K562 (cell line): ENCODE data around the gene P3H4. TPM values are rescaled to one million over a fixed set of nuclear protein-coding genes. Genes with fewer than 3 reads are reported as not detected.

Experiments
- CHD1 ChIP-seq: fragments of 200-600 bp; sonication (generic); IDR thresholded peaks from one replicate; pipeline ENCODE4 v1.6.1; 2012; ENCODE audit warnings: mild to moderate bottlenecking, moderate library complexity, low read length, inconsistent platforms
- ELF2 ChIP-seq: fragments of 250-450 bp; sonication (Bioruptor Pico); IDR thresholded peaks from 2 replicates; pipeline ENCODE4 v1.5.0; 2021; ENCODE audit warnings: mild to moderate bottlenecking
- HCFC1 ChIP-seq: IDR thresholded peaks from 2 replicates; pipeline ENCODE4 v1.6.1; 2012; ENCODE audit warnings: low read depth, low read length, improper control_type of control experiment
- HMGN3 ChIP-seq: IDR thresholded peaks from 2 replicates; pipeline ENCODE4 v1.6.1; 2011; ENCODE audit warnings: borderline replicate concordance, low read depth, mild to moderate bottlenecking, mixed read lengths, low read length; ENCODE audit not compliant: insufficient read length; ENCODE audit errors: extremely low read depth
- MBD1 ChIP-seq: fragments of 250-450 bp; sonication (Bioruptor Pico); IDR thresholded peaks from 2 replicates; pipeline ENCODE4 v1.8.0; 2022; ENCODE audit warnings: inconsistent platforms
- NCOR1 ChIP-seq: fragments of 450-650 bp; IDR thresholded peaks from 2 replicates; pipeline ENCODE4 v1.6.1; 2016; ENCODE audit warnings: mild to moderate bottlenecking, moderate library complexity
- SOX6 ChIP-seq: fragments of 450-650 bp; IDR thresholded peaks from 2 replicates; pipeline ENCODE4 v1.6.1; 2014; ENCODE audit warnings: mild to moderate bottlenecking
- TFAP4 ChIP-seq: sonication (generic); formaldehyde crosslinking; IDR thresholded peaks from 2 replicates; pipeline ENCODE4 v1.8.0; 2022; ENCODE audit warnings: missing genetic modification reagents, mild to moderate bottlenecking, moderate library complexity, borderline replicate concordance
- ZBED1 ChIP-seq: IDR thresholded peaks from 2 replicates; pipeline ENCODE4 v1.6.1; 2014
- ZNF146 ChIP-seq: IDR thresholded peaks from one replicate; pipeline ENCODE4 v1.6.1; 2018; ENCODE audit warnings: missing compliant biosample characterization; ENCODE audit not compliant: unreplicated experiment
- ZNF232 ChIP-seq: sonication (generic); formaldehyde crosslinking; IDR thresholded peaks from 2 replicates; pipeline ENCODE4 v1.8.0; 2022; ENCODE audit warnings: mild to moderate bottlenecking, missing genetic modification reagents
- ZNF253 ChIP-seq: fragments of 250-450 bp; sonication (Bioruptor Pico); conservative IDR thresholded peaks from 2 replicates; pipeline ENCODE4 v1.6.1; 2021; ENCODE audit warnings: mild to moderate bottlenecking
- ZNF717 ChIP-seq: fragments of 250-450 bp; sonication (Bioruptor Pico); IDR thresholded peaks from 2 replicates; pipeline ENCODE4 v1.5.0; 2021
- polyA plus RNA-seq, 8 experiments: library from polyadenylated mRNA; depleted of rRNA in 4 of 8; stranded (reverse) in 5 of 8; unstranded in 3 of 8; fragments of >200 nt; fragmentation: Nextera tagmentation in 2 of 8; fragmentation: Illumina TruSeq in 1 of 8; extraction: Ambion mirVana in 2 of 8; extraction: Trizol in 1 of 8; gene quantifications; 2 replicates each; pipeline versions ENCODE4 v1.2.1 to v1.2.3, GENCODE V29; 2011 to 2014; ENCODE audit warnings: inconsistent platforms in 1 of 8, missing spikeins in 1 of 8
- total RNA-seq, 7 experiments: library from RNA; depleted of rRNA in 6 of 7; stranded (reverse); fragments of >200 nt in 6 of 7; fragmentation: Illumina TruSeq in 2 of 7; extraction: Trizol in 2 of 7; gene quantifications; 2 replicates each; pipeline versions ENCODE4 v1.2.1 to v1.2.3, GENCODE V29; 2011 to 2021; ENCODE audit warnings: low replicate concordance in 1 of 7
- TF ChIP-seq, protein P1 (sequence below): fragments of 450-650 bp; IDR thresholded peaks from 2 replicates; pipeline ENCODE4 v1.6.1; 2016
- TF ChIP-seq, protein P2 (sequence below): fragments of 450-650 bp; formaldehyde crosslinking; IDR thresholded peaks from 2 replicates; pipeline ENCODE4 v1.4.0; 2022; ENCODE audit warnings: missing genetic modification characterization

Gene P3H4
- total and polyA plus RNA-seq, 9 of the 15 experiments (the other 6 are each of a cell fraction or from before 2014, with no cell fraction given), result 0.10 to 3.7 (median 1.0) TPM

GRCh38 chr17:41785859-41786226 is 25.9 kb downstream of the P3H4 start (continued):
- TF ChIP-seq, protein P1, sequence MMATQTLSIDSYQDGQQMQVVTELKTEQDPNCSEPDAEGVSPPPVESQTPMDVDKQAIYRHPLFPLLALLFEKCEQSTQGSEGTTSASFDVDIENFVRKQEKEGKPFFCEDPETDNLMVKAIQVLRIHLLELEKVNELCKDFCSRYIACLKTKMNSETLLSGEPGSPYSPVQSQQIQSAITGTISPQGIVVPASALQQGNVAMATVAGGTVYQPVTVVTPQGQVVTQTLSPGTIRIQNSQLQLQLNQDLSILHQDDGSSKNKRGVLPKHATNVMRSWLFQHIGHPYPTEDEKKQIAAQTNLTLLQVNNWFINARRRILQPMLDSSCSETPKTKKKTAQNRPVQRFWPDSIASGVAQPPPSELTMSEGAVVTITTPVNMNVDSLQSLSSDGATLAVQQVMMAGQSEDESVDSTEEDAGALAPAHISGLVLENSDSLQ, result 0 out of 2 replicates have a peak, but pooled peaks have one; percentile 9
- TF ChIP-seq ZNF146 (no peak), MBD1 (CRISPR knock-in tag) (no peak), ZBED1 (no peak), ZNF717 (no peak), TFAP4 (peak; percentile 62; the same call in 1 of the 2 replicates), ZNF253 (CRISPR knock-in tag) (no peak), ELF2 (CRISPR knock-in tag) (no peak), NCOR1 (0 out of 2 replicates have a peak, but pooled peaks have one; percentile 4), HCFC1 (no peak), ZNF232 (CRISPR knock-in tag) (no peak), HMGN3 (peak; percentile 42), SOX6 (0 out of 2 replicates have a peak, but pooled peaks have one; percentile 21), CHD1 (peak; percentile 38)
- TF ChIP-seq, protein P2, sequence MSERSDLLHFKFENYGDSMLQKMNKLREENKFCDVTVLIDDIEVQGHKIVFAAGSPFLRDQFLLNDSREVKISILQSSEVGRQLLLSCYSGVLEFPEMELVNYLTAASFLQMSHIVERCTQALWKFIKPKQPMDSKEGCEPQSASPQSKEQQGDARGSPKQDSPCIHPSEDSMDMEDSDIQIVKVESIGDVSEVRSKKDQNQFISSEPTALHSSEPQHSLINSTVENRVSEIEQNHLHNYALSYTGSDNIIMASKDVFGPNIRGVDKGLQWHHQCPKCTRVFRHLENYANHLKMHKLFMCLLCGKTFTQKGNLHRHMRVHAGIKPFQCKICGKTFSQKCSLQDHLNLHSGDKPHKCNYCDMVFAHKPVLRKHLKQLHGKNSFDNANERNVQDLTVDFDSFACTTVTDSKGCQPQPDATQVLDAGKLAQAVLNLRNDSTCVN, result 0 out of 2 replicates have a peak, but pooled peaks have one; percentile 45
